ENCODE results near the gene LTB.

DNA sequence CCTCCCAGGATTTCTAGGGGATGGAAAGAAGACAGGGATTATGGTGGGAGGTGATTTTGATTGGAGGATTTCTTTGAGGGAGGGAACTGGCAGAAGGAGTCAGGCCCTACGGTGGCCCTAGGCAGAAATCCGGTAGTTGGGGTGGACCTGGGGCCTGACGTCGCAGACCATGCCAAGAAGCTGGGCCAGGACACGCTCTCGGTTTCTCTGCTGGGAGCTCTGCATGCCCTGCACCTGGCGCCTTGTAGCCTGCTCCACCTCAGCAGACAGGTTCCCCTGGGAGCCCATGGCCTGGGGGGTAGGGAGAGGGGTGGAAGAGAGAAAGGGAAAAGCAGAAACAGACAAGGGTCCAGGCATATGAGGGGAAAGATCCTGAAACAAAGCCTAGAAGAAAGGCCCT is 36.9 kb downstream of the LTB start:
- TF ChIP-seq, protein P1, sequence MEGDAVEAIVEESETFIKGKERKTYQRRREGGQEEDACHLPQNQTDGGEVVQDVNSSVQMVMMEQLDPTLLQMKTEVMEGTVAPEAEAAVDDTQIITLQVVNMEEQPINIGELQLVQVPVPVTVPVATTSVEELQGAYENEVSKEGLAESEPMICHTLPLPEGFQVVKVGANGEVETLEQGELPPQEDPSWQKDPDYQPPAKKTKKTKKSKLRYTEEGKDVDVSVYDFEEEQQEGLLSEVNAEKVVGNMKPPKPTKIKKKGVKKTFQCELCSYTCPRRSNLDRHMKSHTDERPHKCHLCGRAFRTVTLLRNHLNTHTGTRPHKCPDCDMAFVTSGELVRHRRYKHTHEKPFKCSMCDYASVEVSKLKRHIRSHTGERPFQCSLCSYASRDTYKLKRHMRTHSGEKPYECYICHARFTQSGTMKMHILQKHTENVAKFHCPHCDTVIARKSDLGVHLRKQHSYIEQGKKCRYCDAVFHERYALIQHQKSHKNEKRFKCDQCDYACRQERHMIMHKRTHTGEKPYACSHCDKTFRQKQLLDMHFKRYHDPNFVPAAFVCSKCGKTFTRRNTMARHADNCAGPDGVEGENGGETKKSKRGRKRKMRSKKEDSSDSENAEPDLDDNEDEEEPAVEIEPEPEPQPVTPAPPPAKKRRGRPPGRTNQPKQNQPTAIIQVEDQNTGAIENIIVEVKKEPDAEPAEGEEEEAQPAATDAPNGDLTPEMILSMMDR (IDR thresholded peaks at IDR 0.05): no peak
- TF ChIP-seq POLR2A (IDR thresholded peaks at IDR 0.05): no peak
- no peak for TF ChIP-seq POLR2AphosphoS5 (IDR thresholded peaks at IDR 0.05)
- no peak for TF ChIP-seq EP300 (IDR thresholded peaks at IDR 0.05)
